ENCODE results near the gene FAM169A.
"Not testable (repeated sequence)": the region's sequence is repeated elsewhere in the genome, so short reads cannot be mapped to it uniquely, and the experiment has no call there.

FAM169A gene

DNA sequence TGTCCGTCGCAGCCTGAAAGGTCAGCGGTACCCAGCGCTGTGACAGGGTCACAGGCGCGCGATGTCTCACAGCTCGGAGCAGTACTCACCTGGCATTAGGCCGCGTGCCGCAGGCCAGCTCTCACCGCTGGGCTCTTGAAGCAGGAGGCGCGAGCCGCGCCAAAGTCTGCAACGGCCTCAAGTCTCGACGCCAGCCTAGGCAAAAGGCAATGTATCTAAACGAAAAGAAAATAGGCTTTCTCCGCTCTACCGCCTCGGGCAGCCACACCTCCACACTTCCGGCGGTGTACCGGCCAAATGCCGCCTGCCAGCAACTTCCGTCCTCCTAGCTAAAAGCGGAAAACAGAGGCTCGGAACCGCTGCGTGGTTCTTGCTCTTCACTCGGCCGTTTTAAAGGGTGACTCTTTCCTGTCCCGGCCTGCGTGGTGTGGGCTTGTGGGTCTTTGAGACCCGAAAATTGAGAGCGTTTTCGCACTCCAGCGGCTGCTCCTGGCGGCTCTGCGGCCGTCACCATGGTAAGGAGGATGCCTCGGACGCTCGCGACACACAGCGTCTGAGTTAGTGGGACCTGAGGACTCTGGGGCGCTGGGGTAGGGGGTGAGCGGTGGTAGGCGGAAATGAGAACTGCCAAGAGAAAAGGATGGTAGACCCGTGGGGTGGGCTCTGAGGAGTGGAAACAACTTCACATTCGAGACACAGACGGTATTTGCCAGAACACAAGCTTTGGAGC is 99.2 kb downstream of the FAM169A start, which contains the start of the genes GFM2 and NSA2:
GFM2 (minus strand) TSS at position 269 of the 730 bp plus-strand sequence. CDS start 3,375 bp downstream, outside the sequence.
NSA2 (plus strand) TSS at position 401 of the 730 bp plus-strand sequence; CDS start at position 513, 112 bp downstream.
- WGBS, 2 experiments: 0% methylated on average over 54 of the region's 54 CpGs
- Histone ChIP-seq H3K4me3 (ENCODE audit: insufficient read depth, low read depth, low read length) (peak within 1 kb of the TSS; percentile 89), H3K27me3 (ENCODE audit: control insufficient read depth, insufficient read depth, low read length, poor library complexity, severe bottlenecking) (no peaks in the 10 kb centered on the region), H3K36me3 (ENCODE audit: control insufficient read depth, insufficient read depth, low read length) (peaks cover 8% of the 10 kb centered on the region), H3K9me3 (ENCODE audit: control insufficient read depth, low read length) (no peaks in the 10 kb centered on the region), H3K27ac (ENCODE audit: insufficient read depth, low read depth, low read length, poor library complexity, severe bottlenecking) (peak within 1 kb of the TSS; percentile 39), H3K4me1 (ENCODE audit: control insufficient read depth, insufficient read depth, low read length) (peaks cover 10% of the 10 kb centered on the region)

DNA sequence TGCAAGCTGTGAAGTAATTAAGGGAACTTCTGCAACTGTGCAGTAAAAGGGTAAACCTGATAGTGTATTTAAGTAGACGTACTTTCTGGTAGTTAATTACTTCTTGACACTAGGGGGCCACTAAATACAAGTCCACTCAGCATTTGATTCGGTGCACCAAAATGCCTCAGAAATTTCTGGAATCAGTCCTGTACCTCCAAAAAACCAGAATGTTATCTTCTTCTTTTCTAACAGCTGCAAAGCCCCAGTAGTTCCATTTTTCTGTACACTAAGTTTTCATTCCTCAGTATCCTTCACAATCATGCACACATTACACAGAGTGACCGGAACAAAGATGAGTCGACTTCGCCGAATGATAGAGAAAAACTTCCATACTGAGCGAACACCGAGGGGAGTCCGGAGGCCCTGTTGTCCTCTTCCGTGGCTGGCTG is 99.8 kb downstream of the FAM169A start:
- H3K27me3 ChIP-seq (ENCODE audit: control insufficient read depth, insufficient read depth, low read length, poor library complexity, severe bottlenecking): no peaks in the 10 kb centered on the region
- 1% methylated on average over 10 of the region's 10 CpGs for WGBS, 2 experiments
- peak overlapping the region; percentile 89 for H3K4me3 ChIP-seq (ENCODE audit: insufficient read depth, low read depth, low read length)
- H3K9me3 ChIP-seq (ENCODE audit: control insufficient read depth, low read length): no peaks in the 10 kb centered on the region
- no peak overlapping the region for H3K27ac ChIP-seq (ENCODE audit: insufficient read depth, low read depth, low read length, poor library complexity, severe bottlenecking)
- peaks cover 8% of the 10 kb centered on the region for H3K36me3 ChIP-seq (ENCODE audit: control insufficient read depth, insufficient read depth, low read length)
- peaks cover 10% of the 10 kb centered on the region for H3K4me1 ChIP-seq (ENCODE audit: control insufficient read depth, insufficient read depth, low read length)

DNA sequence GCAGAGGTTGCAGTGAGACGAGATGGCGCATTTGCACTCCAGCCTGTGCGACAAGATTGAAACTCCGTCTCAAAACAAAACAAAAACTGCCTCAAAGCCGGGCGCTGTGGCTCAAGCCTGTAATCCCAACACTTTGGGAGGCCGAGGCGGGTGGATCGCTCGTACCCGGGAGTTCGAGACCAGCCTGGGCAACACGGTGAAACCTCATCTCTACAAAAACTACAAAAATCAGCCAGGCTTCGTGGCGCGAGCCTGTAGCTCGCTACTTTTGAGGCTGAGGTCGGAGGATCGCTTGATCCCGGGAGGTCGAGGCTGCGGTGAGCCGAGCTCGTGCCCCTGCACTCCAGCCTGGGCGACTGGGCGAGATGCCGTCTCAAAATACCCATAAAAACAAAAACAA is 100.3 kb downstream of the FAM169A start:
- Histone ChIP-seq H3K36me3 (ENCODE audit: control insufficient read depth, insufficient read depth, low read length) (peaks cover 8% of the 10 kb centered on the region), H3K4me3 (ENCODE audit: insufficient read depth, low read depth, low read length) (peak overlapping the region; percentile 89), H3K27ac (ENCODE audit: insufficient read depth, low read depth, low read length, poor library complexity, severe bottlenecking) (no peak overlapping the region), H3K9me3 (ENCODE audit: control insufficient read depth, low read length) (no peaks in the 10 kb centered on the region), H3K27me3 (ENCODE audit: control insufficient read depth, insufficient read depth, low read length, poor library complexity, severe bottlenecking) (no peaks in the 10 kb centered on the region), H3K4me1 (ENCODE audit: control insufficient read depth, insufficient read depth, low read length) (peaks cover 10% of the 10 kb centered on the region)
- 87% methylated on average over 27 of the region's 27 CpGs for WGBS, 2 experiments

DNA sequence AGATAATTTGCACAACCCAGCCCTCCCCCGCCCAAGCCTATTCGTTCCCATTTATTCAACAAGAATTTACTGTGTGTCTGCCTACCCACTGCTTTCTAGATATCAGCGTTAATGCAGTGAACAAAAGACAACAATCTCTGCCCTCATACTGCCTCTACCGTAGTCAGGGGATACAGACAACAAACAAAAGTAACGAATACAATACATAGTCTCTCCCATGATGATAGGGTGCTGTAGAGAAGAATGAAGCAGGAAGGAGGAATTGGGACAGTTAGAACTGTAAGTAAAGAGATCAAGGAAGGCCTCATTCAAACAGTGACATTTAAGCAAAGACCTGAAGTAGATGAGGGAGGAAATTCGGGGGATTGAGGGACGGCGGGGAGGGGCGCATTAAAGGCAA is 101.0 kb downstream of the FAM169A start:
- Histone ChIP-seq H3K4me3 (ENCODE audit: insufficient read depth, low read depth, low read length) (no peak overlapping the region), H3K4me1 (ENCODE audit: control insufficient read depth, insufficient read depth, low read length) (peaks cover 10% of the 10 kb centered on the region), H3K27ac (ENCODE audit: insufficient read depth, low read depth, low read length, poor library complexity, severe bottlenecking) (no peak overlapping the region), H3K9me3 (ENCODE audit: control insufficient read depth, low read length) (no peaks in the 10 kb centered on the region), H3K36me3 (ENCODE audit: control insufficient read depth, insufficient read depth, low read length) (peaks cover 11% of the 10 kb centered on the region), H3K27me3 (ENCODE audit: control insufficient read depth, insufficient read depth, low read length, poor library complexity, severe bottlenecking) (no peaks in the 10 kb centered on the region)
- 95 to 99% methylated on average over 6 to 9 of the region's 9 CpGs for WGBS, 2 experiments

DNA sequence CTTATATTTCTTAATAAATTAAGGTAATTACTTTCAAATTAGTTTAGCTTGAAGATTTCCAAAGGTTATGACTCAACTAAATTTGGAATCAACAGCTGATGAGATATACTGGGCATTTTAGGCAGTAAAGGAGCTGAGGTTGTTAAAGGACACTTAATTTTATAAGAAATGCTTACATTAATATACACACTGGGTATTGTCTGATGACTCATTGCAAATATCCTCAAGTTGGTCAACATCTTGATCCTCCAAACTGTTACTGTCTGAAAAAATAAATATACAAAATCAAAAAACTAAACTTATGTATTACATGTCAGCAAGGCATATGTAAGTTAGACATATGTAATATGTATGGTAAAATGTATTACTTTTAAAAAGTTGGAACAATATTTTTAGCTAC is 102.7 kb downstream of the FAM169A start:
- no peaks in the 10 kb centered on the region for H3K27me3 ChIP-seq (ENCODE audit: control insufficient read depth, insufficient read depth, low read length, poor library complexity, severe bottlenecking)
- H3K9me3 ChIP-seq (ENCODE audit: control insufficient read depth, low read length): no peaks in the 10 kb centered on the region
- H3K27ac ChIP-seq (ENCODE audit: insufficient read depth, low read depth, low read length, poor library complexity, severe bottlenecking): no peak overlapping the region
- H3K4me3 ChIP-seq (ENCODE audit: insufficient read depth, low read depth, low read length): no peak overlapping the region
- peaks cover 10% of the 10 kb centered on the region for H3K4me1 ChIP-seq (ENCODE audit: control insufficient read depth, insufficient read depth, low read length)
- H3K36me3 ChIP-seq (ENCODE audit: control insufficient read depth, insufficient read depth, low read length): peaks cover 11% of the 10 kb centered on the region

DNA sequence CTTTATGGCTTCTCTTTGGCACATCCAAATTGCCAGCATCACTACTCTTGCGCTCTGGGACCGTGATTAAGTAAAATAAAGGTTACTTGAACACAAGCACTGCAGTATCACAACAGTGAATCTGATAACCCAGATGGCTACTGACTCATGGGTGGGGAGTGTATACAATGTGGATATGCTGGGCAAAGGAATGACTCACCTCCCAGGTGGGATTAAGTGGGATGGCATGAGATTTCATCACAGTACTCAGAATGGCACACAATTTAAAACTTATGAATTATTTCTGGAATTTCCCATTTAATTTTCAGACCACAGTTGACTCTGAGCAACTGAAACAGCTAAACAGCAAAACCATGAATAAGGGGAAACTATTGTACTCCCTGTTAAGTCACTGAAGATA is 103.6 kb downstream of the FAM169A start:
- WGBS, 2 experiments: 88 to 97% methylated on average over 2 of the region's 2 CpGs
- no peaks in the 10 kb centered on the region for H3K9me3 ChIP-seq (ENCODE audit: control insufficient read depth, low read length)
- H3K27me3 ChIP-seq (ENCODE audit: control insufficient read depth, insufficient read depth, low read length, poor library complexity, severe bottlenecking): no peaks in the 10 kb centered on the region
- H3K27ac ChIP-seq (ENCODE audit: insufficient read depth, low read depth, low read length, poor library complexity, severe bottlenecking): no peak overlapping the region
- H3K36me3 ChIP-seq (ENCODE audit: control insufficient read depth, insufficient read depth, low read length): peaks cover 15% of the 10 kb centered on the region
- H3K4me3 ChIP-seq (ENCODE audit: insufficient read depth, low read depth, low read length): no peak overlapping the region
- H3K4me1 ChIP-seq (ENCODE audit: control insufficient read depth, insufficient read depth, low read length): peaks cover 5% of the 10 kb centered on the region

DNA sequence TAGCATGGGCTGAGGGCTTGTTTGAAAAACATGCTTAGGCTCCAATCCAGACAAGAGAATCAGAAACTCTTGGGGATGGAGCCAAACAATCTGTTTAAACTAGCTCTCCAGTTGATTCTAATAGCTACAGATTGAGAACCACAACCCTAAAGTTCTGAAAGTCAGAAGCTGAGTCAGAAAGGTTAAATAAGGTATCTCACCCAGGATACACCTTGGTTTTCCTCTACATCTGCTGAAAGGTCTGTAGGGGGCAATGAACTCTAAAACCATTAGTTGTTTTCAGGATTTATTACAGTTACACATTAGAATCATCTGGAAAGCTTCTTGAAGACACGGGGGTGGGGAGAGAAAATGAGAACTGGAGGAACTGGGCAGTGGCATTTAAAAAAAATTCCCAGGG is 104.9 kb downstream of the FAM169A start:
- no peaks in the 10 kb centered on the region for H3K27me3 ChIP-seq (ENCODE audit: control insufficient read depth, insufficient read depth, low read length, poor library complexity, severe bottlenecking)
- H3K27ac ChIP-seq (ENCODE audit: insufficient read depth, low read depth, low read length, poor library complexity, severe bottlenecking): no peak overlapping the region
- no peaks in the 10 kb centered on the region for H3K9me3 ChIP-seq (ENCODE audit: control insufficient read depth, low read length)
- peaks cover 5% of the 10 kb centered on the region for H3K4me1 ChIP-seq (ENCODE audit: control insufficient read depth, insufficient read depth, low read length)
- 71 to 100% methylated on average over 1 of the region's 1 CpG for WGBS, 2 experiments
- peaks cover 21% of the 10 kb centered on the region for H3K36me3 ChIP-seq (ENCODE audit: control insufficient read depth, insufficient read depth, low read length)
- H3K4me3 ChIP-seq (ENCODE audit: insufficient read depth, low read depth, low read length): no peak overlapping the region

DNA sequence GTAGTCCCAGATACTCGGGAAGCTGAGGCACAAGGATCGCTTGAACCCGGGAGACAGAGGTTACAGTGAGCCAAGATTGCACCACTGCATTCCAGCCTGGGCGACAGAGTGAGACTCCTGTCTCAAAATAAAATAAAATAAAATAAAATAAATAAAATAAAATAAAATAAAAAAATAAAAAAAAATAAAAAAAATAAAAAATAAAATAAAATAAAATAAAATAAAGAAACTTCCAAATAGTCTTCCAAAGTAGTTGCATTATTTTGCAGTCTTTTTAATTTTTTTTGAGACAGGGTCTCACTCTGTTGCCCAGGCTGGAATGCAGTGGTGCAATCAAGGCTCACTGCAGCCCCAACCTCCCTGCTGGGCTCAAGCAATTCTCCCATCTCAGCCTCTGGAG is 117.4 kb downstream of the FAM169A start:
- peaks cover 20% of the 10 kb centered on the region for H3K36me3 ChIP-seq (ENCODE audit: control insufficient read depth, insufficient read depth, low read length)
- WGBS, 2 experiments: 98 to 99% methylated on average over 3 of the region's 4 CpGs
- H3K4me1 ChIP-seq (ENCODE audit: control insufficient read depth, insufficient read depth, low read length): not testable (repeated sequence)

DNA sequence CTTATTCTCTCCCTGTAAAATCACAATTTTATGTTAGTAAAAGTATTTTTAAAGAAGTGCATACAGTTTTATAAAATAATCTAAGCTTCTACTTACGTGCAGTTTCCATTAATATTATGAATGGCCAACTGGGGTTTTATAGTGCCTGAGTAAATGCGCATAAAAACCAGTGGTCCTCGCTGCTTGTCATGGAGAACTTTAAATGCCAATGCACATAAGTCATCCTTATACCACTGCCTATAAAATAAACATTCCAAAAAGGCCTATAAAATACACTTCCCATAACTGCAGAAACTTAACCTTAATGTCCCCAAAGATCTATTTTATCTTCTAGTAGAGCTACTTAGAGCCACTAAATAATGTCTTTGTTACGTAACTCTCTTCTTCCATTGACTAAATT is 127.8 kb downstream of the FAM169A start:
- 91% methylated on average over 4 of the region's 4 CpGs for WGBS, 2 experiments
- peaks cover 21% of the 10 kb centered on the region for H3K36me3 ChIP-seq (ENCODE audit: control insufficient read depth, insufficient read depth, low read length)
- H3K4me1 ChIP-seq (ENCODE audit: control insufficient read depth, insufficient read depth, low read length): no peaks in the 10 kb centered on the region
- no peaks in the 10 kb centered on the region for H3K9me3 ChIP-seq (ENCODE audit: control insufficient read depth, low read length)
- H3K4me3 ChIP-seq (ENCODE audit: insufficient read depth, low read depth, low read length): no peak overlapping the region
- H3K27me3 ChIP-seq (ENCODE audit: control insufficient read depth, insufficient read depth, low read length, poor library complexity, severe bottlenecking): no peaks in the 10 kb centered on the region
- H3K27ac ChIP-seq (ENCODE audit: insufficient read depth, low read depth, low read length, poor library complexity, severe bottlenecking): no peak overlapping the region

More for the DNA sequence above, 117.4 kb downstream of the FAM169A start:
- H3K4me3 ChIP-seq (ENCODE audit: insufficient read depth, low read depth, low read length); H3K27ac ChIP-seq (ENCODE audit: insufficient read depth, low read depth, low read length, poor library complexity, severe bottlenecking); H3K9me3 ChIP-seq (ENCODE audit: control insufficient read depth, low read length); H3K27me3 ChIP-seq (ENCODE audit: control insufficient read depth, insufficient read depth, low read length, poor library complexity, severe bottlenecking): not testable (repeated sequence)

DNA sequence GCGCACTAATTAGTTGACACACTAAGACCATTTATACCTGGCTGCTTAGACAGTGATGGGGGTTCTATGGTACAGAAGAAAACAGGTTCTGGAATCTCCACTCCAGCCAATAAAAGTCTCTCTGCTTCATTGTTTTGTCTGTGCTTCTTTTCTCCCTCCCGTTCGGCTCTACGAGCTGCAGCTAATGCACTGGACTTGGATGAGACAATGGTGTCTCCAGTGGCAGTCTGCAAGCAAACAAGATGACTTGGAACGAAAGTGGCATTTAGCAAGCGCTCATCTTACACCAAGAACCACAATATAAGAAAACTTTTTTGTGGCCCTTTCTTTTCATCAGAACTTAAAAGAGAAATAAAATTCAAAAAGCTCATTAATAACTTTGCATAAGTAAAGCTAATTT is 129.4 kb downstream of the FAM169A start:
- Histone ChIP-seq H3K36me3 (ENCODE audit: control insufficient read depth, insufficient read depth, low read length) (peaks cover 19% of the 10 kb centered on the region), H3K4me3 (ENCODE audit: insufficient read depth, low read depth, low read length) (no peak overlapping the region), H3K4me1 (ENCODE audit: control insufficient read depth, insufficient read depth, low read length) (no peaks in the 10 kb centered on the region), H3K27ac (ENCODE audit: insufficient read depth, low read depth, low read length, poor library complexity, severe bottlenecking) (no peak overlapping the region), H3K27me3 (ENCODE audit: control insufficient read depth, insufficient read depth, low read length, poor library complexity, severe bottlenecking) (no peaks in the 10 kb centered on the region), H3K9me3 (ENCODE audit: control insufficient read depth, low read length) (no peaks in the 10 kb centered on the region)
- 92 to 93% methylated on average over 6 of the region's 6 CpGs for WGBS, 2 experiments

Measured in ectodermal cell (in vitro differentiated cells).